Loucy (cell line): ENCODE data around the gene MYL6.

Experiments used
- H2AFZ ChIP-seq: fragments of 200-600 bp; sonication (generic); 2 replicates; pipeline ENCODE4 v1.6.0; 2016; ENCODE audit warnings: antibody characterized with exemption, mild to moderate bottlenecking, low read length, moderate library complexity
- H3F3A ChIP-seq: fragments of 200-600 bp; 2 replicates; pipeline ENCODE4 v1.6.0; 2016; ENCODE audit warnings: antibody characterized with exemption, low read depth, mild to moderate bottlenecking
- H3K27me3 ChIP-seq: fragments of 200-600 bp; sonication (generic); 2 replicates; pipeline ENCODE4 v1.6.1; 2014; ENCODE audit warnings: low read length, mild to moderate bottlenecking; ENCODE audit not compliant: insufficient read depth, poor library complexity, severe bottlenecking
- H3K36me3 ChIP-seq: fragments of 200-600 bp; sonication (generic); 2 replicates; pipeline ENCODE4 v1.6.1; 2016; ENCODE audit warnings: low read length; ENCODE audit not compliant: insufficient read depth
- H3K4me1 ChIP-seq: fragments of 200-600 bp; sonication (generic); 2 replicates; pipeline ENCODE4 v1.5.1; 2014; ENCODE audit warnings: low read length, mild to moderate bottlenecking; ENCODE audit not compliant: insufficient read depth, poor library complexity, severe bottlenecking
- H3K4me2 ChIP-seq: fragments of 200-600 bp; sonication (generic); 2 replicates; pipeline ENCODE4 v1.6.0; 2014; ENCODE audit warnings: antibody characterized with exemption, low read length, low read depth, mild to moderate bottlenecking; ENCODE audit not compliant: poor library complexity, severe bottlenecking
- H3K4me3 ChIP-seq: fragments of 200-600 bp; sonication (generic); 2 replicates; pipeline ENCODE4 v1.5.1; 2014; ENCODE audit warnings: low read length, mild to moderate bottlenecking, mixed read lengths; ENCODE audit not compliant: poor library complexity, severe bottlenecking
- H3K79me2 ChIP-seq: fragments of 200-600 bp; sonication (generic); 2 replicates; pipeline ENCODE4 v1.6.1; 2014; ENCODE audit warnings: low read length; ENCODE audit not compliant: insufficient read depth
- H3K9ac ChIP-seq: fragments of 200-600 bp; sonication (generic); 2 replicates; pipeline ENCODE4 v1.6.0; 2014; ENCODE audit warnings: mild to moderate bottlenecking, low read depth, low read length, moderate library complexity; ENCODE audit not compliant: poor library complexity, severe bottlenecking
- H3K9me2 ChIP-seq: fragments of 200-600 bp; sonication (generic); replicated peaks from 2 replicates; pipeline ENCODE4 v1.6.1; 2016; ENCODE audit warnings: low read depth, low read length, mixed read lengths
- H3K9me3 ChIP-seq: fragments of 200-600 bp; sonication (generic); 2 replicates; pipeline ENCODE4 v1.6.1; 2014; ENCODE audit warnings: mild to moderate bottlenecking, antibody characterized with exemption, low read length, low read depth; ENCODE audit not compliant: insufficient read depth
- H4K20me1 ChIP-seq: fragments of 200-600 bp; sonication (generic); 2 replicates; pipeline ENCODE4 v1.6.0; 2014; ENCODE audit warnings: antibody characterized with exemption, low read length, mild to moderate bottlenecking; ENCODE audit not compliant: insufficient read depth, poor library complexity, severe bottlenecking
- CTCF ChIP-seq: fragments of 200-600 bp; sonication (generic); conservative IDR thresholded peaks from 2 replicates; pipeline ENCODE4 v1.5.1; 2014; ENCODE audit warnings: mild to moderate bottlenecking, antibody characterized with exemption, low read length
- EZH2phosphoT487 ChIP-seq: fragments of 200-600 bp; IDR thresholded peaks from 2 replicates; pipeline ENCODE4 v1.6.1; 2018; ENCODE audit warnings: antibody characterized with exemption, mild to moderate bottlenecking, moderate library complexity, borderline replicate concordance

Gene MYL6

DNA sequence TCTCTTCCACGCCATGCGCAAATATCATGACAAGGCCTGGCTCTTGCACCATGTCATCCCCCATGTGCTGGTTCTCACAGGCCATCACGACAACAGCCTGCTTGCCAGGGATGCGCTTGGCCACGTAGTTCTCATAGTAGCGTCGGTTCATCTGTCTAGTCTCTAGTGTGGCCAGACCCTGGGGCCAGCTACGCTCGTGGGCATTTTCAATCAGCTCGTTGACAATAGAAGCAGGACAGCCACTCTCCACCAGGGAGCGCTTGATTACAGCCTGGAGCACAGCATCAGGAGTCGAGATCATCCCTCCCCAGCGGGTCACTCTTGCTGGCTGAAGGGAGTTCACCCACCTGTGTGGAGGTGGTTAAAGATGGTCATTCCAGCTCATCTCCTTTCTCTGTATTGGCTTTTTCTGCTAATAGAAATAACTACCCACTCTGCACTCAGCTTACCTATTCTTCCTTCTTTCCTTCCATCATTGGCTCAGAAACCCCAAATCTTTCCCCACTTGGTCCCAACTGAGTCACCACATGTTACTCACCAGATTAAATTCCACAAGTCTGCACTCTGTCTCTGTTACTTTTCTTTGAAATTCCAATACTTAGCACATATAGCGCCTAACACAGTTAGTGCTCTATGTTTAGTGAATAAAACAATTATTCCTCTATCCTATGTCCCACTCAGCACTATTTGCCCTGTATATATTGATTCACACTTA, 48.5 kb downstream of the MYL6 start:
- peaks cover 39% of the 10 kb centered on the region; the same call in 1 of the 2 replicates for H3K36me3 ChIP-seq
- no peak overlapping the region for H3K9ac ChIP-seq
- H3K79me2 ChIP-seq: no peaks in the 10 kb centered on the region
- H2AFZ ChIP-seq: no peak overlapping the region
- TF ChIP-seq EZH2phosphoT487 (no peak), CTCF (peak; percentile 69)
- no peaks in the 10 kb centered on the region for H4K20me1 ChIP-seq
- no peaks in the 10 kb centered on the region for H3K27me3 ChIP-seq
- no peaks in the 10 kb centered on the region for H3K4me1 ChIP-seq
- no peaks in the 10 kb centered on the region for H3K9me2 ChIP-seq
- H3K4me3 ChIP-seq: no peak overlapping the region
- H3K4me2 ChIP-seq: no peak overlapping the region
- no peaks in the 10 kb centered on the region for H3F3A ChIP-seq
- no peaks in the 10 kb centered on the region for H3K9me3 ChIP-seq

DNA sequence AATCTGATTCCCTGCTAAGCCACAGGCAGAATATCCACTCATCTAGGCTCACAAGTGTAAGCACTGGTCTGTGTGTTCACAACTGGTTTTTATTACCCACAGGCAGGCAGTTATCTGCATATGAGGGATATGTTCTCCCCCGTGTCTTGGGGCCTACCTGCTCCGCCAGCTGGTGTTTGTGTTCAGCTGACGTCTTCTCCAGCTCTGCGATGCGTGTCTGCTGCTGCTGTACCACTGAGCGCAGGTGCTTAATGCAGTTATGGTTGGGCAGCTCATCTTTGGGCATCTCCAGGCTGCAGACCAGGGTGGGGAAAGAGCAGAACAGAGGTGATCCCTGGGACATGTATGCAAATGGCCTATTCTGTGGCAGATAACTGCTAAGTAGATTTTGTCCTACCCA, 49.8 kb downstream of the MYL6 start:
- no peaks in the 10 kb centered on the region for H3K79me2 ChIP-seq
- H3K4me2 ChIP-seq: no peak overlapping the region
- no peak overlapping the region for H3K4me3 ChIP-seq

More for the DNA sequence above, 49.8 kb downstream of the MYL6 start:
- no peaks in the 10 kb centered on the region for H4K20me1 ChIP-seq
- H3K4me1 ChIP-seq: no peaks in the 10 kb centered on the region
- no peak for TF ChIP-seq CTCF
- no peak for TF ChIP-seq EZH2phosphoT487
- no peaks in the 10 kb centered on the region for H3K9me3 ChIP-seq
- H3F3A ChIP-seq: no peaks in the 10 kb centered on the region
- no peaks in the 10 kb centered on the region for H3K9me2 ChIP-seq
- H3K36me3 ChIP-seq: peaks cover 52% of the 10 kb centered on the region; the same call in 1 of the 2 replicates
- H3K27me3 ChIP-seq: no peaks in the 10 kb centered on the region
- H3K9ac ChIP-seq: no peak overlapping the region
- H2AFZ ChIP-seq: no peak overlapping the region
